SHP77 treated with DMSO at 0.1 percent for 48 hours (cell line): ENCODE data around the gene HMGCL.
"Not testable (repeated sequence)": the region's sequence is repeated elsewhere in the genome, so short reads cannot be mapped to it uniquely, and the experiment has no call there.

Experiments used
- DNase-seq: peaks from one replicate; lab custom pipeline; 2025; lab: John Stamatoyannopoulos, UW

Gene HMGCL

GRCh38 chr1:23825076-23825761 lies at the start of gene HMGCL:
HMGCL (minus strand) TSS chr1:23825429; CDS start chr1:23825415, 14 bp downstream.
- DNase-seq, result peak; percentile 49

- no peak for DNase-seq
These were observed 47.2 kb upstream of the HMGCL start for GRCh38 chr1:23872421-23872820.

GRCh38 chr1:23869051-23869450 lies 43.8 kb upstream of the HMGCL start:
- no peak for DNase-seq

GRCh38 chr1:23868557-23869016 lies 43.4 kb upstream of the HMGCL start:
- DNase-seq, result peak; percentile 19

GRCh38 chr1:23867895-23868556 lies 42.8 kb upstream of the HMGCL start, which contains the start of gene FUCA1:
FUCA1 (minus strand) TSS chr1:23868290; CDS start chr1:23868286, 4 bp downstream.
- DNase-seq, result peak; percentile 87

- no peak for DNase-seq
These were observed 42.3 kb upstream of the HMGCL start for GRCh38 chr1:23867542-23867894.

GRCh38 chr1:23865543-23865930 lies 40.3 kb upstream of the HMGCL start:
- no peak for DNase-seq

GRCh38 chr1:23864801-23865542 lies 39.7 kb upstream of the HMGCL start:
- no peak for DNase-seq

GRCh38 chr1:23862640-23863039 lies 37.4 kb upstream of the HMGCL start:
- DNase-seq, result no peak

GRCh38 chr1:23854568-23854967 lies 29.3 kb upstream of the HMGCL start:
- no peak for DNase-seq

GRCh38 chr1:23853124-23853523 lies 27.9 kb upstream of the HMGCL start:
- DNase-seq, result not testable (repeated sequence)

GRCh38 chr1:23851406-23851805 lies 26.2 kb upstream of the HMGCL start:
- DNase-seq, result not testable (repeated sequence)

- DNase-seq, result no peak
These were observed 23.7 kb upstream of the HMGCL start for GRCh38 chr1:23848673-23849616.

GRCh38 chr1:23847482-23848095 lies 22.4 kb upstream of the HMGCL start:
- not testable (repeated sequence) for DNase-seq

GRCh38 chr1:23845163-23845562 lies 19.9 kb upstream of the HMGCL start:
- no peak for DNase-seq

- DNase-seq, result no peak
These were observed 18.4 kb upstream of the HMGCL start for GRCh38 chr1:23843644-23844043.

- DNase-seq, result no peak
These were observed 13.2 kb upstream of the HMGCL start for GRCh38 chr1:23838401-23838866.

- DNase-seq, result no peak
These were observed 12.7 kb upstream of the HMGCL start for GRCh38 chr1:23837908-23838307.

- DNase-seq, result no peak
These were observed 10.8 kb upstream of the HMGCL start for GRCh38 chr1:23836037-23836436.

GRCh38 chr1:23834156-23834555 lies 8.9 kb upstream of the HMGCL start:
- not testable (repeated sequence) for DNase-seq

GRCh38 chr1:23827717-23828116 lies 2.5 kb upstream of the HMGCL start:
- no peak for DNase-seq
